Suprapubic skin (tissue), 4 donors: ENCODE results near the gene PSMD3. TPM values are rescaled to one million over a fixed set of nuclear protein-coding genes. Genes with fewer than 3 reads are reported as not detected.

Experiments
- DNase-seq, 2 donors: peaks; one replicate each; pipeline ENCODE4 v3.0.0-alpha.2; 2019; ENCODE audit warnings: low spot score in 2 of 2
- H3K27ac ChIP-seq: fragments of 200-600 bp; sonication (generic); one replicate; pipeline ENCODE4 v1.5.1; 2019
- H3K27me3 ChIP-seq: fragments of 200-600 bp; sonication (generic); one replicate; pipeline ENCODE4 v1.5.1; 2019
- H3K36me3 ChIP-seq: fragments of 200-600 bp; sonication (generic); one replicate; pipeline ENCODE4 v1.5.1; 2019
- H3K4me1 ChIP-seq: fragments of 200-600 bp; sonication (generic); one replicate; pipeline ENCODE4 v1.5.1; 2019
- H3K4me3 ChIP-seq: fragments of 200-600 bp; sonication (generic); one replicate; pipeline ENCODE4 v1.5.1; 2019; ENCODE audit warnings: mild to moderate bottlenecking
- H3K9me3 ChIP-seq: fragments of 200-600 bp; sonication (generic); one replicate; pipeline ENCODE4 v1.5.1; 2019
- EP300 ChIP-seq: sonication (generic); formaldehyde crosslinking; IDR thresholded peaks from one replicate; pipeline ENCODE4 v1.6.1; 2017; ENCODE audit warnings: antibody characterized with exemption
- POLR2A ChIP-seq, 2 donors: fragments of 450-650 bp; IDR thresholded peaks; one replicate each; pipeline ENCODE4 v1.6.1; 2017; ENCODE audit warnings: antibody characterized with exemption in 2 of 2, mild to moderate bottlenecking in 2 of 2, moderate library complexity in 2 of 2
- POLR2AphosphoS5 ChIP-seq, 3 donors: sonication (generic); formaldehyde crosslinking; IDR thresholded peaks; one replicate each; pipeline ENCODE4 v1.6.1; 2017; ENCODE audit warnings: antibody characterized with exemption in 3 of 3
- WGBS: methylation state at CpG from one replicate; pipeline ENCODE4 v1.1.5; 2018; 5-methylcytosine and 5-hydroxymethylcytosine counted together
- total RNA-seq, 4 donors: library from RNA; depleted of rRNA; stranded (reverse); fragments of >200 nt; gene quantifications; one replicate each; pipeline ENCODE4 v1.1.0, GENCODE V29; 2016
- TF ChIP-seq, protein P1 (sequence below), 2 donors: fragments of 200-600 bp in 1 of 2; fragments of 450-650 bp in 1 of 2; sonication (generic) in 1 of 2; IDR thresholded peaks; one replicate each; pipeline ENCODE4 v1.5.1; 2016 to 2019; ENCODE audit warnings: antibody characterized with exemption in 2 of 2, mild to moderate bottlenecking in 1 of 2, moderate library complexity in 1 of 2

PSMD3 gene
- total RNA-seq, 4 donors from 2014 or later, result 82.8 to 118 (median 104) TPM

DNA sequence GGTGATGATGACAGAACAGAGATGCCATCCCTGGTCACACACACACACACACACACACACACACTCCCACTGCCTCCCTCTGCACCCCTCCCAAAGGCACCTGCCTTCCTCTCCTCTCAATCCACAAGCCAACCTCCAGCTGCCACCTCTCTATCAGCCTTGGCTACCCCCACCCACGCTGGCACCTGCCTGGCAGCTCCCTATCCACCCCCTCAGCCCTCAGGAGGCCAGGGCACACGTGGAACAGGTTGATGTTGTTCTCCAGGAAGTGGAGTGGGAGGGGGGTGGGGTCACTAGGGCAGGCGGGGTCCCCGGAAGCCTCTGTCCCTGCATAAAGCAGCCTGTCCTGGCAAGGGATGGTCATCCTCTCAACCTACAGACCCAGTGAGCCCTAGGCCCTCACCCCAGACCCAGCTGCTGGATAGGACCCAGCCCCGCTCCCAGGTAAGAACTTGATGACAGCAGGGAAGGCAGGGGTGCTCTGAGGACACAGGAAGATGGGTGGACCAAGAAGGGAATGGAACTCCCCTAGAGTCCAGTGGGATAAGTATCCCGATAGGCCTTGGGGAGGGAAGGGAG, 17.9 kb upstream of the PSMD3 start, which contains the start of gene GSDMA:
TSS of gene GSDMA (plus strand) at position 363 of the 579 bp plus-strand sequence. CDS start 2,684 bp downstream, outside the sequence.
- 66% methylated on average over 6 of the region's 6 CpGs for WGBS
- TF ChIP-seq, protein P1, sequence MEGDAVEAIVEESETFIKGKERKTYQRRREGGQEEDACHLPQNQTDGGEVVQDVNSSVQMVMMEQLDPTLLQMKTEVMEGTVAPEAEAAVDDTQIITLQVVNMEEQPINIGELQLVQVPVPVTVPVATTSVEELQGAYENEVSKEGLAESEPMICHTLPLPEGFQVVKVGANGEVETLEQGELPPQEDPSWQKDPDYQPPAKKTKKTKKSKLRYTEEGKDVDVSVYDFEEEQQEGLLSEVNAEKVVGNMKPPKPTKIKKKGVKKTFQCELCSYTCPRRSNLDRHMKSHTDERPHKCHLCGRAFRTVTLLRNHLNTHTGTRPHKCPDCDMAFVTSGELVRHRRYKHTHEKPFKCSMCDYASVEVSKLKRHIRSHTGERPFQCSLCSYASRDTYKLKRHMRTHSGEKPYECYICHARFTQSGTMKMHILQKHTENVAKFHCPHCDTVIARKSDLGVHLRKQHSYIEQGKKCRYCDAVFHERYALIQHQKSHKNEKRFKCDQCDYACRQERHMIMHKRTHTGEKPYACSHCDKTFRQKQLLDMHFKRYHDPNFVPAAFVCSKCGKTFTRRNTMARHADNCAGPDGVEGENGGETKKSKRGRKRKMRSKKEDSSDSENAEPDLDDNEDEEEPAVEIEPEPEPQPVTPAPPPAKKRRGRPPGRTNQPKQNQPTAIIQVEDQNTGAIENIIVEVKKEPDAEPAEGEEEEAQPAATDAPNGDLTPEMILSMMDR (IDR thresholded peaks at IDR 0.05), result no peak
- TF ChIP-seq POLR2A (IDR thresholded peaks at IDR 0.05) (no peak), EP300 (no peak), POLR2AphosphoS5 (IDR thresholded peaks at IDR 0.05) (no peak)
- Histone ChIP-seq H3K9me3 (no peaks in the 10 kb centered on the region), H3K36me3 (no peaks in the 10 kb centered on the region), H3K4me1 (peaks cover 4% of the 10 kb centered on the region), H3K27me3 (peaks cover 3% of the 10 kb centered on the region), H3K27ac (no peak within 1 kb of the TSS), H3K4me3 (no peak within 1 kb of the TSS)
- DNase-seq, result no peak

DNA sequence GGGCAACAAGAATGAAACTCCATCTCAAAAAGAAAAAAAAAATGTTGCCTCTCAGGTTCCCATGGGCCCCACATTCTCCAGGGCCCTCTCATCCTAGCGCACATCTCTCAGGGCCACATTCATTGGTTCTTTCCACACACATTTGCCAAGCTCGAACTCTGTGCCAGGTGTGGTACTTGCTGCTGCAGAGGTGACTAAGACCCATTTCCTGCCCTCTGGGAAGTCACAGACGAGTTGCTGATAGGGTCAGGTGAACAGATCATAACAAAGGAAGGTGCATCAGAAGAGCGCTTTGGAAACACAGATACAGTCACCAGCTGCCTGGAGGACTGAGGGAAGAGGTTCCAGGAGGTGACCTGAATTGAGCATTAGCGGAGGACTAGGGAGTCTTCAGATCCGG, 16.8 kb upstream of the PSMD3 start:
- no peaks in the 10 kb centered on the region for H3K36me3 ChIP-seq
- no peak overlapping the region for H3K4me3 ChIP-seq
- peaks cover 4% of the 10 kb centered on the region for H3K4me1 ChIP-seq
- TF ChIP-seq EP300 (no peak), POLR2AphosphoS5 (IDR thresholded peaks at IDR 0.05) (no peak), POLR2A (IDR thresholded peaks at IDR 0.05) (no peak)
- TF ChIP-seq, protein P1 (IDR thresholded peaks at IDR 0.05), result no peak
- H3K27me3 ChIP-seq, result peaks cover 3% of the 10 kb centered on the region
- 66% methylated on average over 6 of the region's 6 CpGs for WGBS
- H3K9me3 ChIP-seq, result no peaks in the 10 kb centered on the region
- no peak for DNase-seq
- H3K27ac ChIP-seq, result no peak overlapping the region

DNA sequence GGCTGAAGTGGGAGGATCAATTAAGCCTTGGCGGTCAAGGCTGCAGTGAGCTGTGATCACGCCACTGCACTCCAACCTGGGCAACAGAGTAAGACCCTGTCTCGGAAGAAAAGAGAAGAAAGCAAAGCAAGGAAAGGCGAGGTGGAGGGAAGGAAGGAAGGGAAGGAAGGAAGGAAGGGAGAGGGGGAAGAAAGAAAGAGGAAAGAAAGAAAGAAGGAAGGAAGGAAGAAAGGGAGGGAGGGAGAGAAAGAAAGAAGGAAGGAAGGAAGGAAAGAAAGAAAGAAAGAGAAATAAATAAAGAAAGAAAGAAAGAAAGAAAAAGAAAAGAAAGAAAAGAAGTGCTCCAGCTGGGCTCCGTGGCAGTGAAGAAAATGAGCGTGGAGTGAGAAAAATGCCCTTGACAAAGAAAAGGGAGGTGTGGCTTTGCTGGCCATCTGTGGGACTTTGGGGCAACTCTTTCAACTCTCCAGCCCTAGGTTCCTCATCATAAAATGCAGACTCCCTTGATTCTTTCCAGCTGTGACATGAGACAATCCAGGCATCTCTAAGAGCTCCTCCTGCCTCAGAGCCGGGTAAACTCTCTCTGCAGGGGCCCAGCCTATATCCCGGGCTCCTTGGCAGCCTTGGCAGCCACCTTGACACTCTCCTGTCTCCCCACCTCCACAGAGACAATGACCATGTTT, 15.4 kb upstream of the PSMD3 start:
- WGBS, result 61% methylated on average over 8 of the region's 8 CpGs
- DNase-seq, result no peak
- Histone ChIP-seq H3K27me3 (peaks cover 3% of the 10 kb centered on the region), H3K36me3 (no peaks in the 10 kb centered on the region), H3K4me3 (no peak overlapping the region), H3K4me1 (no peaks in the 10 kb centered on the region), H3K27ac (no peak overlapping the region), H3K9me3 (no peaks in the 10 kb centered on the region)
- TF ChIP-seq EP300, result no peak
- no peak for TF ChIP-seq POLR2AphosphoS5 (IDR thresholded peaks at IDR 0.05)
- TF ChIP-seq, protein P1 (IDR thresholded peaks at IDR 0.05), result no peak
- TF ChIP-seq POLR2A (IDR thresholded peaks at IDR 0.05), result no peak

DNA sequence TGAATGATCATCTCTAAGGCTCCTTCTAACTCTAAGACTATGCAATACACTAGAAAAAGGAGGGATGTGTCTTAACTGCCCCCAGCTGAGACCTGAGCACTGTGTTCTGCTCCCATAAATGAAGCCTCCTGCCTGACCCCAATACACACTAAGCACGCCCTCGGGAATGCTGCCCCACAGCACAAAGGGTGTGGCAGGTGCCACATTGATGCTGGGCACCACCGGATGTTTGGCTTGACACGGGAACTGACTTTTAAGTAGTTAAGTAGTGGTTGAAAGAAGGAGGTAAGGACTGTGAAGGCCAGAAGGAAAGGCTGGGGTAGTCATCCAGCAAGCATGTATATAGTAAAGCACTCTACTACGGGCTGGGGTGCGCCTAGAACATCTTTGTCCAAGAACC, 13.8 kb upstream of the PSMD3 start:
- WGBS, result 74% methylated on average over 6 of the region's 6 CpGs
- H3K27ac ChIP-seq, result no peak overlapping the region
- H3K4me1 ChIP-seq, result no peaks in the 10 kb centered on the region
- no peaks in the 10 kb centered on the region for H3K9me3 ChIP-seq
- TF ChIP-seq EP300 (no peak), POLR2AphosphoS5 (IDR thresholded peaks at IDR 0.05) (no peak), POLR2A (IDR thresholded peaks at IDR 0.05) (no peak)
- TF ChIP-seq, protein P1 (IDR thresholded peaks at IDR 0.05), result no peak
- no peak for DNase-seq
- H3K4me3 ChIP-seq, result no peak overlapping the region
- H3K27me3 ChIP-seq, result peaks cover 3% of the 10 kb centered on the region
- H3K36me3 ChIP-seq, result no peaks in the 10 kb centered on the region

DNA sequence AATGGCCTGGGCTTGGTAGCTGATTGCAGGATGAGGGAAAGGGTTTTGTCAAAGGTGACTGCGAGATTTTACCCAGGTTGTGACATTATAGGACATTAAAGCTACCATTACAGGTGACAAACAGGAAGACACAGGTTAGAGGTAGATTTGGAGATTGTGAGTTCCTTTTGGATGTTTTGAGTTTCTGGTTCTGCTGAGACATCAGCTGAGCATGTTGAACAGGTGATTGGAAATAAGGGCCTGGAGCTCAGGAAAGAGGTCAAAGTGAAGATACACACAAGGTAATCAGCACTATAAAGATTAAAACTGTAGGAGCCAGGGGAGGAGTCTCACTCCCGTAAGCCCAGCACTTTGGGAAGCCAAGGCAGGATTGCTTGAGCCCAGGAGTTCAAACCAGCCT, 11.8 kb upstream of the PSMD3 start:
- WGBS, result 80% methylated on average over 2 of the region's 2 CpGs
- Histone ChIP-seq H3K27me3 (peaks cover 3% of the 10 kb centered on the region), H3K4me3 (no peak overlapping the region), H3K9me3 (no peaks in the 10 kb centered on the region), H3K36me3 (no peaks in the 10 kb centered on the region), H3K4me1 (no peaks in the 10 kb centered on the region), H3K27ac (no peak overlapping the region)
- no peak for DNase-seq
- no peak for TF ChIP-seq POLR2AphosphoS5 (IDR thresholded peaks at IDR 0.05)
- no peak for TF ChIP-seq EP300
- no peak for TF ChIP-seq POLR2A (IDR thresholded peaks at IDR 0.05)
- TF ChIP-seq, protein P1 (IDR thresholded peaks at IDR 0.05), result no peak
